K562 treated with DMSO at 1 percent for 12 hours (cell line): Measurements from ENCODE around the gene CCER1. TPM values are rescaled to one million over a fixed set of nuclear protein-coding genes. Genes with fewer than 3 reads are reported as not detected.

Experiments used
- total RNA-seq: library from RNA; unstranded; fragments of 300-600 nt; gene quantifications from 2 replicates; pipeline ENCODE4 v1.2.3, GENCODE V29; 2022; ENCODE audit not compliant: insufficient read depth

The CCER1 gene, protein sequence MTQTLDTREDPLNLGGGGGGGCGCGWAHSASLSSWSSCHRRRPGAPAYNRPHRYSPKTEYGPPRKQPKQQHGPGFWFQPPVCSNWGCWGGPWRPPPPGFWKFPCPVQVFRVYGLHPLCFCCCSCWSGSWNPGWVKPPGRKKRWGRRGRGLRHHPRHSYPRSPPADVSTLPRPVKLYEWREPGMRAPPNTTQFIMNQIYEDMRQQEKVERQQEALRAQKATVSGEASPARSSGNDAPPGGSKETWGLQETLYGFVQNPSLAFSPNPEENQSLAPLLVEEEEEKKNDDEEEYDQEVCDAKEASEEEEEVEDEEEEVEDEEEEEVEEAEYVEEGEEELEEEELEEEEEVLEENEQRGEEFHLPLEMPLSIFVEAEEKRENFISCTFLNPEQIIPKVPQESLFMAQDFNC
- total RNA-seq: not detected in 2 replicates

DNA sequence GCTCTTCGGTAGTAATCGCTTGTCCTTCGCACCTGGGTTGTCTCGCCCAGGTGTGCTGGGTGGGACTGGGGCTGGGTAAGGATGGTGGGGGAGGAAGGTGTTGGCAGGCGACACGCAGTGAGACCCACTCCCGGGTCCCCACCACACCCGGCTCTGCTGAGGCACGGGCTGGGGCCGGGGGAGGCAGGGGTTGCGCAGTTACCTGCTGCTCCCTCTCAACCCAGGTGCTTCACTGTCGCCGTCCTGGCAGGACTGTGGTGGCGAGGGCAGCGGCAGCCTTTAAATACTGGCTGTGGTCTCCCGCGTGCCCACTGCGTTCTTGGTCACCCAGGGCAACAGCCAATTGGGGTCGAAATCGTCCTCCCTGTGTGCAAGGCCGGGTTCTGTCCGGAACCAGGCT is at the start of gene CCER1:
Gene CCER1 (minus strand): TSS at position 256 of the 400 bp plus-strand sequence. CDS start 434 bp downstream, outside the sequence.

Other genes with a start within 250 kb of the CCER1 start
- gene EPYC, start 49.8 kb upstream of the CCER1 start, total RNA-seq: not detected in 2 replicates
- not detected in 2 replicates for gene KERA, start 102.8 kb upstream of the CCER1 start, total RNA-seq
- gene LUM, start 156.3 kb upstream of the CCER1 start, total RNA-seq: not detected in 2 replicates
- 1.0 and 1.3 TPM in 2 replicates for gene DCN, start 227.6 kb upstream of the CCER1 start, total RNA-seq